GM10266 (cell line): ENCODE measurements around the gene POU2F1.

Experiments used
- DNase-seq: peaks from one replicate; pipeline ENCODE4 v3.0.0; 2012; ENCODE audit errors: extremely low spot score
- TF ChIP-seq, protein P1 (sequence below): IDR thresholded peaks from 2 replicates; pipeline ENCODE4 v1.5.1; 2012; ENCODE audit warnings: mild to moderate bottlenecking, low read depth; ENCODE audit not compliant: control insufficient read depth, insufficient read depth; ENCODE audit errors: missing control alignments

Gene POU2F1

DNA sequence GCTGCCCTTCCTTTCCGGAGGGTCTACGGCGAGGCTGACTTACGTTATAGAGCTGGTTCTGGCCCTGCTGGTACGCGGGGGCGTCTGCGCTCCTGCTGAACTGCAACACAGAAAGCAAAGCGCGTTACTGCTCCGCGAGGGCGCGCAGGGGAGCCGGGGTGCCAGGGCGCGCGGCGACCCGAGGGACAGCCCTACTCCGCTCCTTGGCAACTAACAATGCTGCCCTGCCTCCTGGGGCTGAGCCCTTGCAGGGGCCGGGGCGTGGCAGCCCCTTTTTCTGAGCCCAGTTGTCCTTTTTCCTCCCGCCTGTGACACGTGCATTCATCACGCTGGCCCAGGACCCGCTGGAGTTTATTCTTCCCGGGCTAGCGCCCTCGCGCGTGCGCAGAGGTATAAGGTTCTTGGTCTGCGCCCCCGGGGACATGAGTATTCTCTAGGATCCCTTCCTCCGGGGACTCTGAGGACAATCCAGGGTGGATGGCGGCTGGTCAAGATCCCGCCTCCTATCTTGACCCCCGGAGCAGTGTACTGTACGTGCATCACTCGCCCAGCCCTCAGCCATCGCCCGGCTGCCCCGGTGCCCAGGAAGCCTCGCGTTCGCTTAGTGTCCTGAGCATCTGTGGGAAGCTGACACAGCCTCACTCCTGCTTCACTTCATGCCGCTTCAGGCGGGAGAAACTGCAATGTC lies 218.8 kb downstream of the POU2F1 start:
- no peak for DNase-seq

DNA sequence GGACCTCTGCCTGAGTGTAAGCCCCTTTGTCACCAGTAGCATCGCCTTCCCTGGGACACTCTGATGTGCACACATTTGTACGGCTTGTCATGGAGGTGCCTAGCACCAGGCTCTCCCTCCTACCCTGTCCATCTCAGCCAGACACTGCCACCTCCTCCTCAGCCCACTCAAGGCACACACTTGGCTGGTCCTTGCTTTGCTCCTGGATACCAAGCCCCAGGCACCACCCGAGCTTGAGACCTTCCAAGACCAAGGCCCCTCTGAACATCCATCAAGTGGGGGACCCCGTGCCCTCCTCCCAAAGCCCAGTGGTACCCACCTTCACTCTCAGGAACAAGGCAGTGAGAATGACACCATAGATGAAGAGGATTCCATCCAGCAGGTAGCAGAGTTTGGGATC lies 219.7 kb downstream of the POU2F1 start:
- DNase-seq: no peak
- TF ChIP-seq, protein P1, sequence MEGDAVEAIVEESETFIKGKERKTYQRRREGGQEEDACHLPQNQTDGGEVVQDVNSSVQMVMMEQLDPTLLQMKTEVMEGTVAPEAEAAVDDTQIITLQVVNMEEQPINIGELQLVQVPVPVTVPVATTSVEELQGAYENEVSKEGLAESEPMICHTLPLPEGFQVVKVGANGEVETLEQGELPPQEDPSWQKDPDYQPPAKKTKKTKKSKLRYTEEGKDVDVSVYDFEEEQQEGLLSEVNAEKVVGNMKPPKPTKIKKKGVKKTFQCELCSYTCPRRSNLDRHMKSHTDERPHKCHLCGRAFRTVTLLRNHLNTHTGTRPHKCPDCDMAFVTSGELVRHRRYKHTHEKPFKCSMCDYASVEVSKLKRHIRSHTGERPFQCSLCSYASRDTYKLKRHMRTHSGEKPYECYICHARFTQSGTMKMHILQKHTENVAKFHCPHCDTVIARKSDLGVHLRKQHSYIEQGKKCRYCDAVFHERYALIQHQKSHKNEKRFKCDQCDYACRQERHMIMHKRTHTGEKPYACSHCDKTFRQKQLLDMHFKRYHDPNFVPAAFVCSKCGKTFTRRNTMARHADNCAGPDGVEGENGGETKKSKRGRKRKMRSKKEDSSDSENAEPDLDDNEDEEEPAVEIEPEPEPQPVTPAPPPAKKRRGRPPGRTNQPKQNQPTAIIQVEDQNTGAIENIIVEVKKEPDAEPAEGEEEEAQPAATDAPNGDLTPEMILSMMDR: no peak

More for the DNA sequence above, 218.8 kb downstream of the POU2F1 start:
- TF ChIP-seq, protein P1: peak; percentile 30

DNA sequence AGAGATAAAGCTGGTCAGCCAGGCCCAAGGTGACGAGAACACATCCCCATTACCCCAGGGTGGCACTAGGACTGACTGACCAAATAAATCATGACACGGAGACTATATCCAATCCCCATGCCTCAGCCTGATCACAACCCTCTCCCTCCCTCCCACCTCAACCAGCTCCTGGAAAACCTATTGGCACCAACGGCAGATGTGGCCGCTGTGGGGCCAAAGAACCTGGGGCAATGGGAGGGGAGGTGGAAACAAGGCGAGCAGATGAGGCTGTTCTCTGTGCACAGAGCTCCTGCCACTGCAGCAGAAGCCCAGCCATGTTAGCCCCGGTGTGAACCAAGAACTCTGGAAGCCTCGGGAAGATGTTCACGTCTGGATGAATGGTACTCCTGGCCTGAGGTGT lies 220.1 kb downstream of the POU2F1 start:
- TF ChIP-seq, protein P1: no peak
- DNase-seq: no peak

DNA sequence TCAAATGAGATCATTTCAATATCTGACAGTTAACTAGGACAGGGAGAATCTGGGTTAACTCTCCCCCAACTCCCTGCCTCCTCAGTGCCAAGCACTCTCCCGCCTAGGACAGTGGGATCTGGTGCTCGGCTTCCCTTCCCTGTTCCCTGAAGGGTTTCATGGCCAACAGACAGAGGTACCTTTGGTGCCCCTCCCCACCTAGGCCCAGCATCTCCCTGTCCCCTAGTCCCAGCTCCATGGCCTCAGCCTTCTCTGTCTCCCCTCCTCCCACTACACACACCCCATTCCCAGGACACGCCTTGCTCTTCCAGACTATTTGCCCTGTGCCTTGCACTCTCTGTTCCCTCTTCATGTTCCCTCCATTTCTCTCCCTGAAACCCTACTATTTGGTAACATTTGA lies 220.5 kb downstream of the POU2F1 start:
- TF ChIP-seq, protein P1: no peak
- DNase-seq: no peak

DNA sequence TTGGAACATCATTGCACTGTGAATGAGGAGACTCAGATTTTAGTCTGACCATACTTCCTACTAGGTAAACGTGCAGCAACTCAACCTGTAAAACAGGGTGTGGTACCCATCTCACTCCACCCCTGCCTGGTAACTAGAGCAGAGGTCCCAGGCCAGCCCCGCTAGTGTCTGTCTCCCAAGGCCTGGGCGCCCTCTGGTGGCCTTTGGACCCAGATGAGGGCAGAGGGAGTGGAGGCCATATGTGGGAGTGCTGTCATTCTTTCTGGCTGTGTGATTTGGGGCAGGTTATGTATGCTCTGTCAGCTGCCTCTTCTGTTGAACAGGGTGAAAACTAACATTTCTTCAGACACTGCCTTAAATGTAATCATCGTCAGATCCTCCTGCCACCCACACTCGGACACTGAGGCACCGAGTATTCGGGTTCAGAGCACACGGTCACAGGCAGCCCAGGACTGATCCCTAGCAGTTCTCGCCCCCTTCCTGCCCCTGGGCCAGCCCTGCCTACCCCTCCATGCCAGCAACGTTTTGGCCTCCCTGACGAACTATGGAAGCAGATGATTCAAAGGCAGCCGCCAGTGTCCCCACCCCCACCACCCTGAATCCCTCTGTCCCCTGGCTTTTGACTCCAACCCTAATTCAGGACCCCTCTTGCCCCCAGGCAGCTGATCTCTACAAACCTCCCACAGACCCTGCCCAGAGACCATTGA lies 221.6 kb downstream of the POU2F1 start:
- DNase-seq: peak; percentile 86
- TF ChIP-seq, protein P1: peak; percentile 92

DNA sequence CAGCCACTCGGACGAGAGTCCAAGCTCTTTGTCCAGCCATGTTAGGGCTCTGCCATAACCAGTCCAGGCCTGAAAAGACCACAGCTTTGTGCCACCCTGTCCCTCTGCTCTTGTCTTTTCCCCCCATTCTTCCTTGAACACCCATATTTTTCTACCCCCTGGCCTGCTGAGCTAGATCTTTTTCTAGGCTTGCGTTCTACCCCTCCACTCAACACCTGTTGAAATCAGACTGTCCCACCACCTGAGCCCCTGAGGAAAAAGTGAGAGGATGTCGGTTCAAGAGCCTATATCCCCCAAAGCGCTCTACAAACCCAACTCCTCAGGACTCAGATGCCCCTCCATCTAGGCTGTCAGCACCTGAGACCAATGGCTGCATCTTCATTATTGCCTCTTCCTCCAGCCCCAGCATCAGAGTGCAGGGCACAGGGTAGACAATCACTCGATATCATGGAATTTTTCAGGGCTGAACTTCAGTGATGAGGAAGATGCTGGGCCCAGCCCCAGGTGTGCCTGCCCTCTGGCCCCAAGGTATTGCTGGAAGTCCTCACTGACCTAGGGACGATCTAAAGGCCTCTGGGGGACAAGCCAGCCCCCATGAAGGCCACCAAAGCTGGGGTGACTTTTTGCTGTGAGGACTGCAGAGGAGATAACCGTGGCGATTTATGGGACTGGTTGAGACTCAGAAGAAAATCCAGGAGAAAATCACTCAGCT lies 222.3 kb downstream of the POU2F1 start:
- TF ChIP-seq, protein P1: no peak

DNA sequence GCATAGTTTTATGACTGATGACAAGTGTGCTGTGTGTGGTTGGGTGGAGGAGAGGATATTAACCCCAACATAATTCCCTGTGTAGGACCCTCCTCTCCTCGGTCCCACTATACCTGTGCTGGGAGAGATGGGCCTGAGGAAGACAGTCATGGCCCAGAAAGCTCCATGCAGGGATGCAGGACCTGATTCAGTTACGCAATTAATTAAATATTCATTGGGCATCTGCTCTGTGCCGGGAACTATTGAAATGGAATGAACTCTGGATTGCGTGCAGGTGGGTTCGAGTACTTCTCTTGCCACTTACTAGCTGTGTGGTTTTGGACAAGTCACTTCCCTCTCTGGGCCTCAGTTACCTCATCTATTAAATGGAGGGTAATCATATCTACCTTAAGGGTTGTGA lies 223.1 kb downstream of the POU2F1 start:
- DNase-seq: no peak
- TF ChIP-seq, protein P1: no peak

More for the DNA sequence above, 222.3 kb downstream of the POU2F1 start:
- no peak for DNase-seq
